Sciatic nerve (tissue), 2 donors: ENCODE results near the gene SERPINA12. TPM values are rescaled to one million over a fixed set of nuclear protein-coding genes. Genes with fewer than 3 reads are reported as not detected.
"Not testable (repeated sequence)": the region's sequence is repeated elsewhere in the genome, so short reads cannot be mapped to it uniquely, and the experiment has no call there.

ENCODE experiments used
- ATAC-seq: fragments of 200-7000 bp; cut with Tn5 transposase; one replicate; pipeline ENCODE4 v1.9.1; 2020; ENCODE audit warnings: mild to moderate bottlenecking, moderate library complexity
- DNase-seq: peaks from one replicate; pipeline ENCODE4 v3.0.0-alpha.2; 2020; ENCODE audit warnings: low spot score
- intact Hi-C: fragments of 100-400 bp; cut with DNase I; formaldehyde crosslinking; loops from one replicate; pipeline ENCODE4 v1.14.2; 2022
- total RNA-seq: library from RNA; stranded (reverse); fragmentation: NEBNext Ultra II Directional; extraction: Animal tissue kit (Norgen Biotek cat#: 25700); gene quantifications from one replicate; pipeline ENCODE4 v1.2.1, GENCODE V29; 2021
- donor health status: DM: no; HTN: no; CAD: no.
- donor health status: DM: no; HTN: no; CAD: no.

The SERPINA12 gene
- total RNA-seq, 1 donor from 2014 or later = not detected

- DNase-seq (no peak), ATAC-seq (no peak)
- intact Hi-C loops = no loop called here
Measured at GRCh38 chr14:94539181-94539580, 29.9 kb upstream of the SERPINA12 start.

DNA sequence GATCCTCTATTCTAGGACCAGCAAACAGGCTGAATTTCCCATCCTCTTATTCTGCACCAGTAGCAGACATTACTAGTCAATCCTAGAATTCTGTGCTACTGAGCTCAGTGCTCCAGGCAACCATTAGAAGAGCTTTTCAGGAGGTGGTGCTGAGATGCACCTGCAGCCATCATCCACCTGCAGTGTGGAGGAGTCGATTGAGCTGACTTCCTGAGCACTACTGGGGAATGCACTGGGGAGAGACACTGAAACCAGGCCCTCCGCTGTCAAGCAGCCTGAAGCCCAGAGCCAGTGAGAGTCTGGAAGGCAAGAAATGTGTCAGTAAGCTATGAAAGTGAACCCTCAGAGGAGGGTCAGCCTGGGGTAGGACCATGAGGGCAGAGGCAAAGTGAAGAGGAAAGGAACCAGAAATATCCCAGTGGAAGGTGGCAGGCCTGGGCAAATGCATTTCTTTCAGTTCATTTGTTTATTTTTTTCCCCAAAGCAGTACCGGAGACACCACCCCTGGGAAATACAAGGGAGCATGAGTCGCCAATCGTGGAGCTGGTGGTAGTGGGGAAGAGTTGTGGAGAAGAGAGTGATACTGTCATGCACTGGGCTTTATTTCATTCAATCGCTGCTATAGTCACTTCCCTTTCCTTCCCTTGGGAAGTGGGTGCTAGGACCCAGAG, 28.9 kb upstream of the SERPINA12 start:
- no peak for DNase-seq

DNA sequence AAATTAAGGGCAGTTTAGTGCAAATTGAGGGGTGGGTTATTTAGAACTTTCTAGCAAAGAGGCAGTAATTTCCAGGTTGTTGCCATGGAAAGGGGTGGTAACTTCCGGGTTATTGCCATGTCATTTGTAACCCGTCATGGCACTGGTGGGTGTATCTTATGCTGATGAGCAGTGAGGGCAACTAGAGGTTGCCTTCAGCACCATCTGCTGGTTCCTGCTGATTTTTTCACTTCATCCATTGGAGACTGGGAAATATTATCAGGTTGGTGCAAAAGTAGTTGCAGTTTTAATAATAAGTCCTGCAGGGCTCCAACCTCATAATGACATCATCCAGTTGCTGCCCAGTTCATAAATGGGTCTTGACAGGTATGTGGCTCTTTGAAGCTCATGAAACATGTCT, 27.6 kb upstream of the SERPINA12 start:
- ATAC-seq = no peak
- DNase-seq = no peak
- intact Hi-C loops = no loop called here

More for the DNA sequence above, 28.9 kb upstream of the SERPINA12 start:
- intact Hi-C loops = no loop called here
- ATAC-seq = no peak

DNA sequence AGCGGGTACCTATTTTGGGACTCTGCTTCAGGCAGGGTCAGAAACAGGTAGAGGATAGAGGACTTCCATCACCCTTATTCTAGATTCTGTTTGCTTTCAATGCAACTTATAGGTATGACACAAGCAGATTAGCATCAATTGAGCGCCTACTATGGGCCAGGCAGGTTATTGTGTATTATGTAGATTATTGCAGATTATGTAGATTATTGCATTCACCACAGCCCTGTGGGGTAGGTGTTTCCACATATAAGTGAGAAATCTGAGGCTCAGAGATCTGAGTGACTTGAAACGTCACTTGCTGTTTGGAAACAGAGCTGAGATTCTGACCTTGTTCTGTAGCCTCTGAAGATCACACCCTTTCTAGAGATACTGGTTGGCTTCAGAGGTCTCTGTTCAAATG, 26.2 kb upstream of the SERPINA12 start:
- intact Hi-C loops = no loop called here
- no peak for ATAC-seq
- DNase-seq = no peak

- no peak for DNase-seq
- no peak for ATAC-seq
- intact Hi-C loops = no loop called here
Measured at GRCh38 chr14:94532447-94532846, 23.2 kb upstream of the SERPINA12 start.

DNA sequence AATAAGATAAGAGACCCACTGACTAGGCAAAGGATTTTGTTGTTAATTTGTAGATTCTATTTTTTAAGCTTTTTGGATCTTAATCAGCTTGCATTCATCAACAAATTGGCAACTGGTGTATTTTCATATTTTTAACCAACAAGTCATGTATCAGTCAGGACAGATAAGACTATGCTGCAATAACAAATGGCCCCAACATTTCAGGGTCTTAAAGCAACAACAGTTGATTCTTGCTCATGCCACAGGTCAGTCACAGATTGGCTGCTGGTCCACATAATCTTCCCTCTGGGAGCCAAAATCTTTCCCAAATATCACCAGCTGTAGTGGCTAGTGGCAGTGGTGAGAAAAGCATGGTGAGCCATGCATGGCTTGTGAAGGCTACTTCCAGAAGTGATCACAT, 21.9 kb upstream of the SERPINA12 start:
- no peak for DNase-seq
- no peak for ATAC-seq
- intact Hi-C loops = no loop called here

DNA sequence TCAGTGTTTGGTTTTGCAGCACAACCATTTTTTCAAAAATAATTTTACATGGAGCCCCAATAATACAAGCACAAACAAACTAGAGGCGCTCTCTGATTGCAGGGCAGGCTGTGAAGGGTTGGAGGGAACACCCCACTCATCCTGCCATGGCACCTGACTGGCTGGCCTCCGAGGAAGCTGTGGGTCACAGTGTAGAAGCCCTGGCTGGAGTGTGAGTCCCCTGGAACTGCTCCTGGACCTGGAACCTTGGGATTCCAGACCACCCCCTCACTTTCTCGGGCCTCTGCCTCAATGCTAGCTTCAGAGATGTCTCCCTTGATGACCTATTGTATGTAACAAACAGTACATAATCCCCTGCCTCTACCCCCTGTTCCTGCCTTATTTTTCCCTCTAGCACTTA, 14.8 kb upstream of the SERPINA12 start:
- DNase-seq (no peak), ATAC-seq (no peak)
- intact Hi-C loops = no loop called here

GRCh38 chr14:94523265-94523664, 14.0 kb upstream of the SERPINA12 start:
- DNase-seq (no peak), ATAC-seq (no peak)
- intact Hi-C loops = no loop called here

DNA sequence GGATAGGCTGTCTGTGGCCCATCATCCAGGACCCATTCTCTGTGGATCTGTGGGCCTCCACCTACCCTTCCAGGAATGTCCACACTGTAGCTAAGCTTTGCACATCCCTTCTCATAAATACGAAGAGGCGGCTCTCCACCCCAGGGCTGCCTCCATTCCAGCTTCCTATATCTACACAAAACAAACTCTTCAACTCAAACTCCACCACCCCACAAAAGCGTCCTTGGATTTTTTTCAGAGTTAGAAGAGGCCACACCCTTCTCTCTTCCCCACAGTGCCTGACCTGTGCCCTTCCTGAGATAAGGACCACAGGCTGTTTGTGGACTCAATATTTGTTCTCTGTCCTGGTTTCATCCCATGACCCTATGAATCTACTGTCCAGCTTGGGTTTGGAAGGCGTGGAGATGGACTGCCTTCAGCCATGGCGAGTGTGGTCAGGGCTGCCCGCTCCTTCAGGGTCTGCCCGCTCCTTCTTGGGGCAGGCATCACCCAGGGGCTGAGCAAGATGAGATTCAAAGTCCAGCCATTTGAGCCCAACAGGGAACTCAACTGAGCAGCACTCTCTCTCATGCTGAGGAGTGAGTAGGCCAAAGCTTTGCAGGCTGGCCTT, 13.0 kb upstream of the SERPINA12 start:
- intact Hi-C loops = no loop called here
- ATAC-seq (no peak), DNase-seq (no peak)

GRCh38 chr14:94521375-94522114, 12.3 kb upstream of the SERPINA12 start:
- no peak for DNase-seq
- intact Hi-C loops = no loop called here
- ATAC-seq = no peak

DNA sequence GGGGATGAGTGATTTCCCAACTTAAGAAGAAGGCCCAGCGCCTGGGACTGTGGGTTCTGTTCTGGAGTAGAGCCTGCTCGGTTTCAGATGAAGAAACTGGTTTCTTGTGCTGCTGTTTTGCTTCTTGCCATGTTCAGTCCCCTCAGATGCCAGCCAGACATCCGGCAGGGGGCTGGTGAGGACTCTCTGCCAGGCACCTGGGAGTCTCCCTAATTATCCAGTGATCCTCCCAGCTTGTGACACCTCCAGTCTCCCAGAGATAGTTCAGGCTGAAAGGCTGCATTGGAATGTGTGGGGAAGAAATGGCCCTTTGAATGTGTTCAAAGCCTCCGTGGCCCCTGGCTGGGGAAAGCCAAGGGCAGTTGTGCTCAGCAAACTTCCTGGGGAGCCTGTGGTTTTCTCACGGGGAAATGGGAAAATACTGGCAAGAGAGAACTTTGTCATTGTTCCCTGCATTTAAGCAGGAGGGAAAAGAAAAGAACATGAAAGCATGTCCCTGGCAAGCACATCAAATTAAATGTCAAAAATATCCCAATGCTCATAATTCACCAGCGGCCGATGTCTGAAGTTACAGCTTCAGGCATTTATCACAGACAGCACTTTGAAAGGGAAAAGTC, 8.5 kb upstream of the SERPINA12 start:
- peak; percentile 72 for ATAC-seq
- intact Hi-C loops = no loop called here
- no peak for DNase-seq

DNA sequence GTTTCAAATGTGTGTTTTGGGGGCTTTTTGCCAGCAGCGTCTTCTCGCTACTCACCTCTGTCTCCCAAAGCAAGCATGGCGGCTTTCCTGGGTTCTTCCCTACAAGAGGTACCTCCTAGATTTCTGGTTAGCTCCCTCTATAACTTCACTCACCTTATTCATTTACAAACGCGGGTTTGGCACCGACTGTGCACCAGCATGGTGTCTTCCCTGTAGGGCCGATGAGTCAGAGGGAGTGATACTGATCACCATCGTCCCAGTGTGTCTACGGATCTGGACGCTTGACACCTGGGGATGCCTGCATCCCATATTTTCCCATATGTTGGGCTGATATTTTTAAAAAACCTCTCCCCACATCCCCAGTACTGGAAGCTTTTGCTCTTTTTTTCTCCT, 8.0 kb upstream of the SERPINA12 start:
- intact Hi-C loops = no loop called here
- DNase-seq (no peak), ATAC-seq (peak; percentile 5)

- no peak for ATAC-seq
Measured at GRCh38 chr14:94515856-94516255, 6.6 kb upstream of the SERPINA12 start.

GRCh38 chr14:94515426-94515825, 6.2 kb upstream of the SERPINA12 start:
- no peak for DNase-seq
- ATAC-seq = no peak
- intact Hi-C loops = no loop called here

More at GRCh38 chr14:94515856-94516255, 6.6 kb upstream of the SERPINA12 start:
- intact Hi-C loops = no loop called here
- DNase-seq = no peak

GRCh38 chr14:94514351-94514750, 5.1 kb upstream of the SERPINA12 start:
- intact Hi-C loops = no loop called here
- ATAC-seq = no peak
- no peak for DNase-seq

DNA sequence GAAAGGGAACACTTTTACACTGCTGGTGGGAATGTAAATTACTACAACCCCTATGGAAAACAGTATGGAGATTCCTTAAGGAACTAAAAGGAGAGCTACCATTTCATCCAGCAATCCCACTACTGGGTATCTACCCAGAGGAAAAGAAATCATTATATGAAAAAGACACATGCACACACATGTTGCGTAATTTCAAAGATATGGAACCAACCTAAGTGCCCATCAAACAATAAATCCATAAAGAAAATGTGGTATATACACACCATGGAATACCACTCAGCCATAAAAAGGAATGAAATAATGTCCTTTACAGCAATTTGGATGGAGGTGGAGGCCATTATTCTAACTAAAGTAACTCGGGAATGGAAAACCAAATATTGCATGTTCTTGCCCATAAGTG, 1.2 kb upstream of the SERPINA12 start:
- intact Hi-C loops, DNase-seq, ATAC-seq: not testable (repeated sequence)

DNA sequence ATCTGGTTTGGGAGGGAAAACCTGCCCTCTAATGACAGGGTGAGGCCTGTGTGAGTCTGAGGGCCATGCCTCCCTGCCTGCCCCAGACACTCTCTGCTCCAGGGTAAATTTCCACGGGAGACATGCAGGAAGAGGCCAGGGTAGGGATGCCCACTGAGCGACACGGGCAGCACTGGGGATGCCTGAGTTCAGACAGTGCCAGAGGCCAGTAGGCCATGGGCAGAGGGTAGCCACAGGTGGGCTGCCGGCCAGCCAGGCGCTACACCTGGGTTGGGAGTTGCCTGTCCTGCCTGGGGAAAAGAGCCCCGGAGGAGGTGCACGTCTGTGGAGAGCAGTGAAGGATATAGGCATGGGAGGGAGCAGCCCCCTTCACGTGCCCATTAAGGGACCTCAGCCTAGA, 3.6 kb downstream of the SERPINA12 start:
- intact Hi-C loops = no loop called here
- ATAC-seq (no peak), DNase-seq (no peak)

DNA sequence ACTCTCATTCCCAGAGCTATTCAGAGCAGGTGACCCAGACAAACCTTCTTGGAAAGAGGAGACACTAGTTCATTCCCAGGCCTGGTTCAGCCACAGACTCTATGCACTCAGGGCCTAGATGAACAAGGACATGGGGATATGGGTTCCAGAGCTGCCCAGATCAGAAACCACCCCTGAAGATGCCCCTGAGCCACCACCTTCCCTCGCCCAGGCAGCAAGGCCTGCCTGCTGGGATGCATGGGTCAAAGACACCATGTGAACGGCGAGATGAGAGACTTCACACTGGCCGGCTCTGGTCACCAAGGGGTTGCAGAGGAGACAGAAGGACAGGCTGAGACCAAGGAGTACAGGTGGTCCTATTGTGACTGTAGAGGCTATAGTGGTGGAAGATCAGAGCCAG, 4.1 kb downstream of the SERPINA12 start:
- intact Hi-C loops = no loop called here
- DNase-seq (no peak), ATAC-seq (no peak)

DNA sequence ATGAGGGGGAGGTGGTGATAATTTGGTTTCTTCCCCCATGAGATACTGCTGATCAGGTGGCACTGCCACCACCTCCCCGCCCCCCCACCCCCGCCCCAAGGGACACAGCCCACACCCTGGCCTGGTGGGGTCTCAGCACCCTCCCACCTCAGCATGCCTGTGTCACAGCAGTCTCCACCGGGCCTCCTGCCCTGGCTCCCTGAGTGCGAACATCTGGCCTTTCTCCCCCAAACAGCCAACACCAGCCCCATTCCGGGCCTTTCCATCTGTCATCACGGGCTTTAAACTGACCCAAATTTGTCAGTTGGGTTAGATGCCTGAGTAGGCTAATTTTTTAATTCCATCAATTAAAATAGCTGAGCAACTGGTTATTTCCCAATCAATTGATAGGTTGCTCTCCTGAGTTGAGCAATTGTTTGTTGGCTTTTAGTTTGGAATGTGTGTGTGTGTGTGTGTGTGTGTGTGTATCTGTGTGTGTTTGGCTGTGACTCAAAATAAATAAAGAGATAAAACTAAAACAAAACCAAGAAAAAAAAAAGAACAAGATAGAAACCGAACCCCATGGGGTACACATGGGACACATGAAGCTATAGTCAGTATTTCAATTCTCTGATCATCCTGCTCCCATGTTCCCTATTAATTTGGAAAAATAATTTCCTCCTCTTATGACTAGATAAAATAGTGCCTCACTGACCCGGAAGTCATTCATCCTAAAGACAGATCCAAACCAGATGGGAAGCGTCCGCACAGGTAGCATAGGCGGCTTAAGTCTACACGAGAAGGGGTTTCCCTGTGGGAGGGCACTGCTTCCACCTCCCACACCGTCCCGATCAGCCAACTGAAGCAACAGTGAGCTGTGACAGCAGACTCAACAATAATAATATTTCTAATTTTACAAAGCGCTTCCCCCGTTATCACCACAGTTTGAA, 7.4 kb downstream of the SERPINA12 start:
- intact Hi-C loops = no loop called here
- ATAC-seq = no peak
- DNase-seq = no peak
